SK-N-SH (cell line): ENCODE results near the gene LRTM2.

Experiments
- EP300 ChIP-seq, 2 experiments: IDR thresholded peaks; 2 replicates each; pipeline versions ENCODE4 v1.4.0 to v1.6.1; 2012; ENCODE audit warnings: borderline replicate concordance in 1 of 2, low read depth in 1 of 2, low read length in 1 of 2
- EZH2phosphoT487 ChIP-seq: fragments of 200-600 bp; sonication (generic); IDR thresholded peaks from 2 replicates; pipeline ENCODE4 v1.6.1; 2017; ENCODE audit warnings: low read depth, mixed run types, mild to moderate bottlenecking, antibody characterized with exemption, moderate library complexity, borderline replicate concordance
- JUND ChIP-seq: IDR thresholded peaks from 2 replicates; pipeline ENCODE4 v1.4.0; 2012
- MXI1 ChIP-seq: IDR thresholded peaks from 2 replicates; pipeline ENCODE4 v1.6.1; 2012; ENCODE audit warnings: mild to moderate bottlenecking, low read depth, low read length, improper control_type of control experiment
- POLR2AphosphoS5 ChIP-seq: IDR thresholded peaks from 2 replicates; pipeline ENCODE4 v1.6.1; 2012; ENCODE audit warnings: low read depth, low read length
- SIN3A ChIP-seq: IDR thresholded peaks from 2 replicates; pipeline ENCODE4 v1.6.1; 2012; ENCODE audit warnings: low read depth, mild to moderate bottlenecking, low read length, moderate library complexity, borderline replicate concordance
- TAF1 ChIP-seq: IDR thresholded peaks from 2 replicates; pipeline ENCODE4 v1.6.1; 2012; ENCODE audit warnings: low read depth, mild to moderate bottlenecking, low read length, moderate library complexity, borderline replicate concordance
- YY1 ChIP-seq: IDR thresholded peaks from 2 replicates; pipeline ENCODE4 v1.4.0; 2012; ENCODE audit warnings: low read depth, mild to moderate bottlenecking
- TF ChIP-seq, protein P1 (sequence below): fragments of 200-600 bp; sonication (generic); IDR thresholded peaks from 2 replicates; pipeline ENCODE4 v1.6.1; 2017; ENCODE audit warnings: antibody characterized with exemption, mild to moderate bottlenecking, moderate library complexity
- TF ChIP-seq, protein P2 (sequence below): IDR thresholded peaks from 2 replicates; pipeline ENCODE4 v1.6.1; 2012; ENCODE audit warnings: mild to moderate bottlenecking, low read depth, low read length, moderate library complexity
- TF ChIP-seq, protein P3 (sequence below): IDR thresholded peaks from 2 replicates; pipeline ENCODE4 v1.4.0; 2012; ENCODE audit warnings: low read depth

DNA sequence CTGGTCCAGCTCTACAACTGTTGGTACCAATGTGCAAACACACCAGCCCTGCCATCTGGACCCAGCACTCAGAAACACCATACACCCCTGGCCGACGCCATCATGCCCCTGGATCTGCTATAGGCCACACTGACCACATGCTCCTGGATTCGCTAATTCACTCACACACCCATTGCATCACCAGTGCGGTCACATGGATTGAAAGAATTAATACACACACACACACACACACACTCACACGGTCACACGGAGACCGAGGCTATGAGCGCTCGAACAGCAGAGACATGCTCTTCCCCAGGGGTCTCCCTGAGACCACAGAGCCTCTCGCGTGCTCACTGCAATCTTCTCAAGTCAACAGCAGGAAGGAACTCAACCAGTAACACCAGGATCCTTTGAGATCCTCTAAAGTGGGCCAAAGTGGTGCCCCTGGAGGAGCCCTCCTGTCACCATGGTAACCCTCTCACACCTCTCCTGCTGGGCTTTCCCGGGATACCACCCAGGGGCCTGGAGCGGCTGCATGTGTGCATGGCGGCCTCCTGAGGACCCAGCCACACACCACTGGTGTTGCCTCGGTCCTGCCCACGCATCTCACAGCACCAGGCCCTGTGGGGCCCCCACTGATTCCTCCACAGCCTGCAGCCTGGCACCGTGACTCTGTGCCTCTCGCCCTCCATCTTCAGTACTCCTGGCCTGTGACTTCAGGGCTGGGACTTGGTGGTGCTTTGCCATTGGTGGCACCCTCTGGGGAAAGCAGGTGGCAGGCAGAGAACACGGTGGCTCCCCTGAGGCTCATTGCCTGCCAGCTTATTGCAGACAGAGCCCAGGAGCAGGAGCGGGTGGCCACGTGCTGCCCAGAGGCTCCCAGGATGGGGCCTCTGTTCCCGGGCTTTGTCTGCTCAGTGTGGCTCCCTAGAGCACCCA is 15.1 kb downstream of the LRTM2 start:
- TF ChIP-seq, protein P1, sequence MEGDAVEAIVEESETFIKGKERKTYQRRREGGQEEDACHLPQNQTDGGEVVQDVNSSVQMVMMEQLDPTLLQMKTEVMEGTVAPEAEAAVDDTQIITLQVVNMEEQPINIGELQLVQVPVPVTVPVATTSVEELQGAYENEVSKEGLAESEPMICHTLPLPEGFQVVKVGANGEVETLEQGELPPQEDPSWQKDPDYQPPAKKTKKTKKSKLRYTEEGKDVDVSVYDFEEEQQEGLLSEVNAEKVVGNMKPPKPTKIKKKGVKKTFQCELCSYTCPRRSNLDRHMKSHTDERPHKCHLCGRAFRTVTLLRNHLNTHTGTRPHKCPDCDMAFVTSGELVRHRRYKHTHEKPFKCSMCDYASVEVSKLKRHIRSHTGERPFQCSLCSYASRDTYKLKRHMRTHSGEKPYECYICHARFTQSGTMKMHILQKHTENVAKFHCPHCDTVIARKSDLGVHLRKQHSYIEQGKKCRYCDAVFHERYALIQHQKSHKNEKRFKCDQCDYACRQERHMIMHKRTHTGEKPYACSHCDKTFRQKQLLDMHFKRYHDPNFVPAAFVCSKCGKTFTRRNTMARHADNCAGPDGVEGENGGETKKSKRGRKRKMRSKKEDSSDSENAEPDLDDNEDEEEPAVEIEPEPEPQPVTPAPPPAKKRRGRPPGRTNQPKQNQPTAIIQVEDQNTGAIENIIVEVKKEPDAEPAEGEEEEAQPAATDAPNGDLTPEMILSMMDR = no peak
- TF ChIP-seq EP300 (IDR thresholded peaks at IDR 0.05; ENCODE audit: borderline replicate concordance in 1 of 2, low read depth in 1 of 2, low read length in 1 of 2) (no peak), YY1 (no peak), POLR2AphosphoS5 (no peak), MXI1 (no peak), TAF1 (no peak), SIN3A (no peak), JUND (no peak), EZH2phosphoT487 (no peak)
- TF ChIP-seq, protein P2, sequence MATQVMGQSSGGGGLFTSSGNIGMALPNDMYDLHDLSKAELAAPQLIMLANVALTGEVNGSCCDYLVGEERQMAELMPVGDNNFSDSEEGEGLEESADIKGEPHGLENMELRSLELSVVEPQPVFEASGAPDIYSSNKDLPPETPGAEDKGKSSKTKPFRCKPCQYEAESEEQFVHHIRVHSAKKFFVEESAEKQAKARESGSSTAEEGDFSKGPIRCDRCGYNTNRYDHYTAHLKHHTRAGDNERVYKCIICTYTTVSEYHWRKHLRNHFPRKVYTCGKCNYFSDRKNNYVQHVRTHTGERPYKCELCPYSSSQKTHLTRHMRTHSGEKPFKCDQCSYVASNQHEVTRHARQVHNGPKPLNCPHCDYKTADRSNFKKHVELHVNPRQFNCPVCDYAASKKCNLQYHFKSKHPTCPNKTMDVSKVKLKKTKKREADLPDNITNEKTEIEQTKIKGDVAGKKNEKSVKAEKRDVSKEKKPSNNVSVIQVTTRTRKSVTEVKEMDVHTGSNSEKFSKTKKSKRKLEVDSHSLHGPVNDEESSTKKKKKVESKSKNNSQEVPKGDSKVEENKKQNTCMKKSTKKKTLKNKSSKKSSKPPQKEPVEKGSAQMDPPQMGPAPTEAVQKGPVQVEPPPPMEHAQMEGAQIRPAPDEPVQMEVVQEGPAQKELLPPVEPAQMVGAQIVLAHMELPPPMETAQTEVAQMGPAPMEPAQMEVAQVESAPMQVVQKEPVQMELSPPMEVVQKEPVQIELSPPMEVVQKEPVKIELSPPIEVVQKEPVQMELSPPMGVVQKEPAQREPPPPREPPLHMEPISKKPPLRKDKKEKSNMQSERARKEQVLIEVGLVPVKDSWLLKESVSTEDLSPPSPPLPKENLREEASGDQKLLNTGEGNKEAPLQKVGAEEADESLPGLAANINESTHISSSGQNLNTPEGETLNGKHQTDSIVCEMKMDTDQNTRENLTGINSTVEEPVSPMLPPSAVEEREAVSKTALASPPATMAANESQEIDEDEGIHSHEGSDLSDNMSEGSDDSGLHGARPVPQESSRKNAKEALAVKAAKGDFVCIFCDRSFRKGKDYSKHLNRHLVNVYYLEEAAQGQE = no peak
- TF ChIP-seq, protein P3, sequence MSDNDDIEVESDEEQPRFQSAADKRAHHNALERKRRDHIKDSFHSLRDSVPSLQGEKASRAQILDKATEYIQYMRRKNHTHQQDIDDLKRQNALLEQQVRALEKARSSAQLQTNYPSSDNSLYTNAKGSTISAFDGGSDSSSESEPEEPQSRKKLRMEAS = no peak
